D721Med (cell line): Measurements from ENCODE around the gene CLEC6A.

ENCODE experiments used
- DNase-seq: peaks from one replicate; pipeline ENCODE4 v3.0.0; 2011; ENCODE audit warnings: low spot score; ENCODE audit not compliant: insufficient read length
- FAIRE-seq: peaks from 2 replicates; lab custom pipeline; 2011; peaks lifted over from hg19 to GRCh38; lab: Jason Lieb, UNC
- CTCF ChIP-seq: IDR thresholded peaks from 2 replicates; pipeline ENCODE4 v1.5.1; 2012; ENCODE audit warnings: mild to moderate bottlenecking, control low read depth; ENCODE audit not compliant: insufficient read depth; ENCODE audit errors: missing control alignments

Gene CLEC6A

GRCh38 chr12:8517971-8518370, 62.2 kb downstream of the CLEC6A start:
- TF ChIP-seq CTCF, result no peak
- FAIRE-seq (no peak), DNase-seq (no peak)

GRCh38 chr12:8519171-8519570, 63.4 kb downstream of the CLEC6A start:
- no peak for TF ChIP-seq CTCF
- DNase-seq (no peak), FAIRE-seq (no peak)

GRCh38 chr12:8527250-8528130, 71.7 kb downstream of the CLEC6A start:
- no peak for TF ChIP-seq CTCF
- FAIRE-seq, result no peak
- no peak for DNase-seq
